Measurements from ENCODE around the gene ZC3H8. TPM values are rescaled to one million over a fixed set of nuclear protein-coding genes. Genes with fewer than 3 reads are reported as not detected.
"Not testable (repeated sequence)": the region's sequence is repeated elsewhere in the genome, so short reads cannot be mapped to it uniquely, and the experiment has no call there.

ZC3H8 gene
- total RNA-seq, 2 donors from 2014 or later, result 2.4 to 5.3 TPM

GRCh38 chr2:112229348-112229747 lies 25.5 kb downstream of the ZC3H8 start:
- TF ChIP-seq CTCF (IDR thresholded peaks at IDR 0.05), result no peak
- Histone ChIP-seq H3K36me3 (peaks cover 4% of the 10 kb centered on the region), H3K9me3 (no peaks in the 10 kb centered on the region), H3K27ac (no peak overlapping the region), H3K4me1 (ENCODE audit: control insufficient read depth in 1 of 2, low read depth in 2 of 2) (peaks cover 0 to 10% of the 10 kb centered on the region in 2 donors), H3K4me3 (no peak overlapping the region), H3K27me3 (replicated peaks; ENCODE audit: insufficient read depth) (no peaks in the 10 kb centered on the region)
- DNase-seq (ENCODE audit: low spot score) (no peak), ATAC-seq (ENCODE audit: insufficient number of reproducible peaks, low FRiP score, low read depth) (no peak)

- Histone ChIP-seq H3K4me3 (no peak overlapping the region), H3K36me3 (no peaks in the 10 kb centered on the region), H3K9me3 (no peaks in the 10 kb centered on the region), H3K4me1 (ENCODE audit: control insufficient read depth in 1 of 2, low read depth in 2 of 2) (peaks cover 0 to 5% of the 10 kb centered on the region in 2 donors), H3K27me3 (replicated peaks; ENCODE audit: insufficient read depth) (no peaks in the 10 kb centered on the region), H3K27ac (no peak overlapping the region)
- DNase-seq (ENCODE audit: low spot score) (no peak), ATAC-seq (ENCODE audit: insufficient number of reproducible peaks, low FRiP score, low read depth) (no peak)
- TF ChIP-seq CTCF (IDR thresholded peaks at IDR 0.05), result no peak
Observed at GRCh38 chr2:112220831-112221230, 34.0 kb downstream of the ZC3H8 start.

GRCh38 chr2:112220186-112220585 lies 34.7 kb downstream of the ZC3H8 start:
- Histone ChIP-seq H3K27me3 (replicated peaks; ENCODE audit: insufficient read depth) (no peaks in the 10 kb centered on the region), H3K4me3 (no peak overlapping the region), H3K36me3 (no peaks in the 10 kb centered on the region), H3K27ac (no peak overlapping the region), H3K9me3 (no peaks in the 10 kb centered on the region), H3K4me1 (ENCODE audit: control insufficient read depth in 1 of 2, low read depth in 2 of 2) (peaks cover 0 to 5% of the 10 kb centered on the region in 2 donors)
- ATAC-seq (ENCODE audit: insufficient number of reproducible peaks, low FRiP score, low read depth) (no peak), DNase-seq (ENCODE audit: low spot score) (no peak)
- TF ChIP-seq CTCF (IDR thresholded peaks at IDR 0.05), result no peak

GRCh38 chr2:112217854-112218253 lies 37.0 kb downstream of the ZC3H8 start:
- H3K9me3 ChIP-seq, result no peaks in the 10 kb centered on the region
- ATAC-seq (ENCODE audit: insufficient number of reproducible peaks, low FRiP score, low read depth), result no peak
- no peak for DNase-seq (ENCODE audit: low spot score)

GRCh38 chr2:112216167-112216566 lies 38.7 kb downstream of the ZC3H8 start:
- Histone ChIP-seq H3K4me3 (no peak overlapping the region), H3K4me1 (ENCODE audit: control insufficient read depth in 1 of 2, low read depth in 2 of 2) (peaks cover 0 to 5% of the 10 kb centered on the region in 2 donors), H3K27me3 (replicated peaks; ENCODE audit: insufficient read depth) (no peaks in the 10 kb centered on the region), H3K9me3 (no peaks in the 10 kb centered on the region), H3K27ac (no peak overlapping the region), H3K36me3 (no peaks in the 10 kb centered on the region)
- TF ChIP-seq CTCF (IDR thresholded peaks at IDR 0.05), result no peak
- ATAC-seq (ENCODE audit: insufficient number of reproducible peaks, low FRiP score, low read depth) (no peak), DNase-seq (ENCODE audit: low spot score) (no peak)

More at GRCh38 chr2:112217854-112218253, 37.0 kb downstream of the ZC3H8 start:
- Histone ChIP-seq H3K27ac (no peak overlapping the region), H3K4me1 (ENCODE audit: control insufficient read depth in 1 of 2, low read depth in 2 of 2) (peaks cover 0 to 5% of the 10 kb centered on the region in 2 donors), H3K36me3 (no peaks in the 10 kb centered on the region), H3K27me3 (replicated peaks; ENCODE audit: insufficient read depth) (no peaks in the 10 kb centered on the region), H3K4me3 (no peak overlapping the region)
- no peak for TF ChIP-seq CTCF (IDR thresholded peaks at IDR 0.05)

- H3K4me1 ChIP-seq (ENCODE audit: control insufficient read depth in 1 of 2, low read depth in 2 of 2); H3K27me3 ChIP-seq (replicated peaks; ENCODE audit: insufficient read depth); H3K27ac ChIP-seq; H3K36me3 ChIP-seq; ATAC-seq (ENCODE audit: insufficient number of reproducible peaks, low FRiP score, low read depth); DNase-seq (ENCODE audit: low spot score); H3K4me3 ChIP-seq: not testable (repeated sequence)
- peaks cover 12% of the 10 kb centered on the region for H3K9me3 ChIP-seq
Observed at GRCh38 chr2:112207905-112208304, 46.9 kb downstream of the ZC3H8 start.

Measured in thoracic aorta (tissue), 2 donors.